Erythroblast (primary cell): ENCODE measurements around the gene CPSF3.

Experiments used
- GATA1 ChIP-seq: IDR thresholded peaks from 2 replicates; pipeline ENCODE4 v1.6.1; 2011; ENCODE audit warnings: low read depth, mild to moderate bottlenecking, control low read depth, low read length, moderate library complexity
- POLR2A ChIP-seq: IDR thresholded peaks from 2 replicates; pipeline ENCODE4 v1.6.1; 2011; ENCODE audit warnings: mild to moderate bottlenecking, low read length

DNA sequence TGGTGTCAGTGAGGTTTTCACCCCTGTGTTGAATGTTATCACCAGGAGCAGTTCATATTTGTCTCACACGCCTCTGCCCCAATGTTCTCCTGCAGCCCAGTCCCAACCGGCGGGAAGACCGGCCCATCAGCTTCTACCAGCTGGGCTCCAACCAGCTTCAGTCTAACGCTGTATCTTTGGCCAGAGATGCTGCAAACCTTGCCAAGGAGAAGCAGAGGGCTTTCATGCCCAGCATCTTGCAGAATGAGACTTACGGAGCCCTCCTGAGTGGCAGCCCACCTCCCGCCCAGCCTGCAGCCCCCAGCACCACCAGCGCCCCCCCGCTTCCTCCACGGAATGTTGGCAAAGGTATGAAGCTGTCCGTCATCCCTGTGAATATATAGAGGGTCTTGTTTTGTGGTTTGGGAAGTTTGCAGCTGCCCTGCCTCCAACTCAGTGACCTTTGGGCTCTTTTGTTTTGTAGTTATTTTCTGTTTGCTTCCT lies 35.2 kb upstream of the CPSF3 start:
- TF ChIP-seq POLR2A (no peak), GATA1 (no peak)
